Measurements from ENCODE around the gene FERD3L.

DNA sequence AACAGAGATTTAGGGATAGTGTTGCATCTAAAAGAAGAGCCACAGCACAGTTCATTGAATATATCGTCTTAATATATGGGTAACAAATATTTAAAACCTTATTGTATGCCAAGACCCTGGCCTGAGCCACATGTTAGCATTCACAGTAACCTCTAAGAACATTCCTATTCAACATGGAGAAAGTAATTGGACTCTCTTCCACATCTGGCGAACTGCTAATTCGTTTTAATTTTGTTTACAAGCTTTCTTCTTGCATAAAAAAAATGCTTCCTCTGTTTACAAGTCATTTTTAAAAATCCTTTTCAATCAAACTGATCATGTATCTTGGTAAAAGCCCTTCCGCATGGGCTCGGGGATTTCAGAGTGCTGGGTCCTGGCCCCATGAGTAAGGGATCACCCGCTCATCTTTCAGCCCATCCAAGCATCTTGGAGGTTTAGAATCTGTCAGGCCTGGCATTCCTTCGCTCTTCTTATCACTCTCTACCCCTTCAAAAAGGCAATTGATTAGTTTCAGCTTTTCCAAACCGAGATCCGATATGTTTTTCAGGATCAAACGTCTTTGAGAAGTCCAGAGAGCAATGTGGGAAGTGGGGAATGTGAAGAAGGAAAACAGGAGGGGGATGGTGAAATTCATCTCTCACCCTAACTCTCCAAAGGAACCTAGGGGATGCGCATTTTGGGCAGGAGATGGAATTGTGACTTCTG, 35.0 kb downstream of the FERD3L start:
- no peak for TF ChIP-seq POLR2AphosphoS5 (IDR thresholded peaks at IDR 0.05; ENCODE audit: low read depth)
- TF ChIP-seq, protein P1, sequence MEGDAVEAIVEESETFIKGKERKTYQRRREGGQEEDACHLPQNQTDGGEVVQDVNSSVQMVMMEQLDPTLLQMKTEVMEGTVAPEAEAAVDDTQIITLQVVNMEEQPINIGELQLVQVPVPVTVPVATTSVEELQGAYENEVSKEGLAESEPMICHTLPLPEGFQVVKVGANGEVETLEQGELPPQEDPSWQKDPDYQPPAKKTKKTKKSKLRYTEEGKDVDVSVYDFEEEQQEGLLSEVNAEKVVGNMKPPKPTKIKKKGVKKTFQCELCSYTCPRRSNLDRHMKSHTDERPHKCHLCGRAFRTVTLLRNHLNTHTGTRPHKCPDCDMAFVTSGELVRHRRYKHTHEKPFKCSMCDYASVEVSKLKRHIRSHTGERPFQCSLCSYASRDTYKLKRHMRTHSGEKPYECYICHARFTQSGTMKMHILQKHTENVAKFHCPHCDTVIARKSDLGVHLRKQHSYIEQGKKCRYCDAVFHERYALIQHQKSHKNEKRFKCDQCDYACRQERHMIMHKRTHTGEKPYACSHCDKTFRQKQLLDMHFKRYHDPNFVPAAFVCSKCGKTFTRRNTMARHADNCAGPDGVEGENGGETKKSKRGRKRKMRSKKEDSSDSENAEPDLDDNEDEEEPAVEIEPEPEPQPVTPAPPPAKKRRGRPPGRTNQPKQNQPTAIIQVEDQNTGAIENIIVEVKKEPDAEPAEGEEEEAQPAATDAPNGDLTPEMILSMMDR (IDR thresholded peaks at IDR 0.05; ENCODE audit: insufficient read depth, low read length), result no peak
- no peak for TF ChIP-seq GABPA (IDR thresholded peaks at IDR 0.05; ENCODE audit: low read depth)
